ENCODE data around the gene ESPN.

GRCh38 chr1:6424619-6425593 lies at the start of gene ESPN:
- TF ChIP-seq ZNF785 (tag by site-specific recombination; IDR thresholded peaks at IDR 0.05) (no peak), CTCF (tag by site-specific recombination; IDR thresholded peaks at IDR 0.05) (no peak), ZFP3 (tag by site-specific recombination; IDR thresholded peaks at IDR 0.05; ENCODE audit: low read depth) (no peak), PBX3 (CRISPR knock-in tag; IDR thresholded peaks at IDR 0.05) (no peak), ZNF580 (tag by site-specific recombination; IDR thresholded peaks at IDR 0.05) (no peak)
